NCI-H1436 (cell line): Measurements from ENCODE around the gene MAP4K4.

Experiments
- DNase-seq: peaks from one replicate; lab custom pipeline; 2025; lab: John Stamatoyannopoulos, UW

Gene MAP4K4

DNA sequence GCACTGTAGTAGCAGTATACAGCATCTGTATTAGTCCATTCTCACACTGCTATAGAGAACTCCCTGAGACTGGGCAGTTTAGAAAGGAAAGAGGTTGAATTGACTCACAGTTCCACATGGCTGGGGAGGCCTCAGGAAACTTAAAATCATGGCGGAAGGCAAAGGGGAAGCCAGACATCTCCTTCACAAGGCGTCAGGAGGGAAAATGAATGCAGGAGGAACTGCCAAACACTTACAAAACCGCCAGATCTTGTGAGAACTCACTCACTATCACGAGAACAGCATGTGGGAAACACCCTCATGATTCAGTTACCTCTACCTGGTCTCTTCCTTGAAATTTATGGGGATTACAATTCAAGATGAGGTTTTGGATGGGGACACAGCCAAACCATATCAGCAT lies 25.4 kb downstream of the MAP4K4 start:
- DNase-seq: no peak

- DNase-seq: no peak
Observed at GRCh38 chr2:101723371-101724124, 26.0 kb downstream of the MAP4K4 start.

DNA sequence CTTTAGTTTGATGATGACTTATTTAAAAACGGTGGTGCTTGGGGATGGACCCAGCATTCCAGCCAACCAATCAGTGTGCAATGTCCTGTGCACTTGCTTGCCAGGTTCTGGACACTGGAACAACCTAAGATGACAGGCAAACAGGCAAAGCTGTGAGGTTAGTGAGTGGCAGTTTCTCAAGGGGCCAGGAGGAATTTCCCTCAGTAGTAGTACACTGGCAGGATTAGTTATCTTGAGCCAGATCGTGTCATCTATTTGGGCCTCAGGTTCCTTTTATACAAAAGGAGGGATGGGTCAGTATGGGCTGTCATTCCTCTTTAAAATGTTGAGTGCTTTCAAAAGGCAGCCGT lies 26.6 kb downstream of the MAP4K4 start:
- no peak for DNase-seq

- no peak for DNase-seq
Observed at GRCh38 chr2:101725038-101725437, 27.5 kb downstream of the MAP4K4 start.

- no peak for DNase-seq
Observed at GRCh38 chr2:101725515-101726192, 28.1 kb downstream of the MAP4K4 start.

DNA sequence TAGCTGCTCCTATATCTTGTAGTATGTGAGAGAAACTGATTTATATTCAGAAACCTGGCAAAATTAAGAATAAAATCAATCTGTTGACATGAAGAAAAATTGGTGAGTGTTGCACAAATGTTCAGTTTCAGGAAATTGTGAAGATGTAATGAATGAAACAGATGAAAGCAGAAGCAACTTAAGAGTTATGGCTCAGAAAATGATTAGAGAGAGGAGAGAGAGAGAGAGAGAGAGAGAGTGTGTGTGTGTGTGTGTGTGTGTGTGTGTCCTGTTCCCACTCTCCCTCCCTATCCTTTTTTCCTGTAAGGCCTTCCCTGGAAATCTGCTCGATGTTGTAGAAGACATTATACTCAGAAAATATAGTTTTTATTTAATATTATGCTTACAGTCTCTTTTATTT lies 31.4 kb downstream of the MAP4K4 start:
- no peak for DNase-seq

DNA sequence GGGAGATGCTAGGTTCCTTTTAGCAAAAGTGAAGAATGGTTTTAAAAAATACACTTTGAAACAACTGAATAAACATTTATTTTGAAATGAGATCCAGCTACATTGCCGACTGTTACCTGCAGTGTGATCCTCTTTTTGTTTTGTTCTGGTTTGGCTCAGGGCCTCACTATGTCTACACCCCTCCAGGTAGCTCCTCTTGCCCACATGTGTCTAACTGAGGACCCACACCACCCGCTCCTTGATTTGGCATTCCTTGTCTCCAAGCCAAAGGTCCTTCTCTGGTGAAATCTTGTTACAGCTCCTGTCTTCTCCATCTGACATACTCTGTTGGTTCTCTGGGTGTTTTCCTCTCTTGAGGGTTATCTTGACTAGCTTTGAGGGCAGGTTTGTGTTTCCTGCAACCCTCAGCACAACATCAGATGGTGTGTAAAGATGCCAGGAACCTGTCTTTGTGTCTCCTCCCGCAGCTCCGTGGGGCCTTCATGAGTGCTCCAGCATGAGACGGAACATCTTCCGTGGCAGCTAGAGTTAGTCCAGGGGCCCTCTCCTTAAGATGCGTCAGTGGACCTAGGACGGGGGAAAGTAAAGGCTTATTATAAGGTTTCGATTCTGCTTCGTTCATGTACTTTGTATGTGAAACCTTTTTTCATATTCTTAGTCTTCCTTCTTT lies 32.1 kb downstream of the MAP4K4 start:
- DNase-seq: no peak

DNA sequence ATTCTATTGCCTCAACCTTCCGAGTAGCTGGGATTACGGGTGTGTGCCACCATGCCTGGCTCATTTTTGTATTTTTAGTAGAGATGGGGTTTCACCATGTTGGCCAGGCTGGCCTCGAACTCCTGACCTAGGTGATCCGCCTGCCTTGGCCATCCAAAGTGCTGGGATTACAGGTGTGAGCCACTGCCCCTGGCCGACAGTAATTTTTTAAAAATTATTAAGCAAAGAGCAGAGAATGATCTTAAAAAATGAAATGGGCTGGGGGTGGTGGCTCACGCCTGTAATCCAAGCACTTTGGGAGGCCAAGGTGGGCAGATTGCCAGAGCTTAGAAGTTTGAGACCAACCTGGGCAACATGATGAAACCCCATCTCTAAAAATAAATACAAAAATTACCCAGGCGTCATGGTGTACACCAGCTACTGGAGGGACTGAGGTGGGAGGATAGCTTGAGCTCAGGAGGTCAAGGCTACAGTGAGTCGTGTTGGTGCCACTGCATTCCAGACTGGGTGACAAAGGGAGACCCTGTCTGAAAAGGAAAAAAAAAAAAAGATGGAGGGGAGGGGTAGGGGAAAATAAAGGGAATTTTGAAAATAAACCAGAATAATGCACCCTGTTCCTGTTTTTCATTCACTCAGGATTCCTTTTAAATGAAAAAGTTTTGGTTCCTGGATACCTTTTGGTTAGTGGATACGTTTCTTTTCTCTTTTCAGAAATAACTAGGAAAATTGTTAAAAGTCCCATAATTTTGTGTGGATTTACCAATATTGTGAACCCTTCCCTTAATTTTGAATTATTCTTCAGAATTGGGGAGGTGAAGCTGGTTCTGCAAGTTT lies 33.9 kb downstream of the MAP4K4 start:
- no peak for DNase-seq

- no peak for DNase-seq
Observed at GRCh38 chr2:101732199-101732598, 34.7 kb downstream of the MAP4K4 start.

DNA sequence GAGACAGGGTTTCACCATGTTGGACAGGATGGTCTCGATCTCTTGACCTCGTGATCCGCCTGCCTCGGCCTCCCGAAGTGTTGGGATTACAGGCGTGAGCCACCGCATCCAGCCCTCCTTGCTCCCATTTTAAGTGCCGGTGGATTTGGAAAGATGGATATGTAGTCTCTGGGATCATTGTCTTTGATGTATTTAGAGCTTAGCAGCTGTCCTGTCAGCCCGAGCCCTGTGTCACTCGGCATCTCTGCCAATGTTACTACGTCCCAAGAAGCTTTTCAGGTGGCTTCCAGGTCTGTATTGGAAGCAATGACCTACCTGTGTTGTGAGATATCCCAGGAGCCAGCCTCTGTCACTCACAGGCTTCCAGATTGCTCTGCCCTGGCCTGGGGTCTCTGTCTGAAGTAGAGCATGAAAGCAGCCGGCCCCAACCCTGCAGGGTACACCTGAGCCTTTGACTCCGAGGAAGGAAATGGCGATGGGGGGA lies 35.3 kb downstream of the MAP4K4 start:
- DNase-seq: no peak

GRCh38 chr2:101733257-101733993 lies 35.9 kb downstream of the MAP4K4 start:
- no peak for DNase-seq

- DNase-seq: no peak
Observed at GRCh38 chr2:101734505-101735165, 37.1 kb downstream of the MAP4K4 start.

GRCh38 chr2:101735166-101735533 lies 37.6 kb downstream of the MAP4K4 start:
- DNase-seq: no peak

DNA sequence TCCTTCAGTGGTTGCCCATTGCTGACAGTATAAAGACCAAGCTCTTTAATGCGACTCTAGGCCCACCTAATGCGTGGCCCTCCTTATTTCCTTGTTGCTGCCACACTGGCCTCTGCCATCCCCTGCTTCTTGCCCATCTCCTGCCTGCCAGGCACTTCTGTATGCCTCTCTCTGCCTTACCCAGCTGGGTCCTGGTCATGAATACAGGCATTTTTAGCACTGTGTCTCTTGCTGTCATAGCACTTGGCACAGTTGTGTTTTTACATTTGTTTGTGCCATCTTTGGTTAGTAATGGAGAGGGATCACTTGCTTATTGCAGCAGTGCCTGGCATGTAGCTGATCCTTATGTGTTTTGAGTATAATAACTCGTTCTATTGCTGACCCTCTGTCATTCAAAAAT lies 38.7 kb downstream of the MAP4K4 start:
- no peak for DNase-seq

- DNase-seq: no peak
Observed at GRCh38 chr2:101736861-101737291, 39.4 kb downstream of the MAP4K4 start.

- DNase-seq: no peak
Observed at GRCh38 chr2:101737478-101738255, 40.2 kb downstream of the MAP4K4 start.

- DNase-seq: no peak
Observed at GRCh38 chr2:101738649-101739048, 41.1 kb downstream of the MAP4K4 start.

GRCh38 chr2:101740555-101740964 lies 43.1 kb downstream of the MAP4K4 start:
- no peak for DNase-seq

DNA sequence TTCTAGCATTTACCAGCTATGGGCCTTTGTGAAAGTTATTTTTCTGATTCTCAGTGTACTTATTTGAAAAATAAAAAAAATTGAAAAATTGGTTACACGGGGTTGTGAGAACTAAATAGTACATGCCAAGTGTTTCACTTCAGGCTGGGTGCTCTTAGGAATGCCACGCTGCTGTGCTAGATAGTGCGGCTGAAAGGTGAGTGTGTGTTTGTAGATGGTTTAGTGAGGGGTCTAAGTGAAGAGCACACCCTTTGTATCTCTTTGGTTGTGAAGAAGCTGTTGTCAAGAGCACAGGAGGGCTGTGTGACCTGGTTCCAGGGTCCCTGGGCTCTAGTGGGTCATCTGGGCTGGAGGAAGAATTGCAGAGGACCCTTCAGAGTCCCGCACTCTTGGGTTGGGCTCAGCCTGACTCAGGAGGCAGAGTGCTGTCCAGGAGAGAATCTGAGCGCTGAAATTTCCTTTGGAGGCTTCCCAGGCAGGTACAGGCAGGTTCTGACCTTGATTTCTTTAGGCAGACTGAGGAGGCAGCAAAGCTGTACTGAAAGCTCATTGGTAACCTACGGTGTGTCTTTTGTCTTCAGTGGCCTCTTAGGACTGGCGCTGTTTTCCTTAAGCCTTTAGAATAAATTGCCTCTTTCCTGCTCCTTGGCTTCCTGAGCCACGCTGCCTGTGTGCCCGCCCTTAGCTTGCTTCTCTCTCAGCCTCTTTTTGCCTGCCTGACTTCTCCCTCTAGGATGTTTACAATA lies 44.4 kb downstream of the MAP4K4 start:
- peak; percentile 21 for DNase-seq
